HL-60 (cell line): ENCODE results near the gene SLC7A6.

ENCODE experiments used
- DNase-seq, 2 experiments: peaks; one replicate each; pipeline ENCODE4 v3.0.0-alpha.2; 2010 to 2020; ENCODE audit warnings: low read depth in 1 of 2, low spot score in 1 of 2
- H3K27ac ChIP-seq: fragments of 250-450 bp; sonication (Bioruptor Pico); replicated peaks from 2 replicates; pipeline ENCODE4 v1.5.1; 2020; ENCODE audit warnings: mild to moderate bottlenecking, moderate library complexity
- H3K27me3 ChIP-seq: fragments of 250-450 bp; sonication (Bioruptor Pico); 2 replicates; pipeline ENCODE4 v1.5.1; 2021; ENCODE audit warnings: mild to moderate bottlenecking, moderate library complexity; ENCODE audit not compliant: insufficient read depth, poor library complexity, severe bottlenecking
- H3K4me3 ChIP-seq: replicated peaks from 2 replicates; pipeline ENCODE4 v1.5.1; 2011; ENCODE audit warnings: mild to moderate bottlenecking, control low read depth, low read length; ENCODE audit not compliant: insufficient read depth
- CTCF ChIP-seq: IDR thresholded peaks from one replicate; pipeline ENCODE4 v1.5.1; 2011; ENCODE audit warnings: low read length, control low read depth, inconsistent platforms; ENCODE audit not compliant: insufficient read depth
- GABPA ChIP-seq: IDR thresholded peaks from 2 replicates; pipeline ENCODE4 v1.6.1; 2012; ENCODE audit warnings: low read depth
- POLR2AphosphoS5 ChIP-seq: IDR thresholded peaks from 2 replicates; pipeline ENCODE4 v1.6.1; 2012; ENCODE audit warnings: low read depth
- SPI1 ChIP-seq: IDR thresholded peaks from 2 replicates; pipeline ENCODE4 v1.6.1; 2012; ENCODE audit warnings: low read depth, mild to moderate bottlenecking, borderline replicate concordance
- TF ChIP-seq, protein P1 (sequence below): IDR thresholded peaks from 2 replicates; pipeline ENCODE4 v1.6.1; 2012; ENCODE audit warnings: low read depth; ENCODE audit not compliant: insufficient replicate concordance

SLC7A6 gene

GRCh38 chr16:68216240-68216639 lies 48.1 kb upstream of the SLC7A6 start:
- Histone ChIP-seq H3K27me3 (no peaks in the 10 kb centered on the region), H3K4me3 (no peak overlapping the region), H3K27ac (no peak overlapping the region)
- TF ChIP-seq, protein P1, sequence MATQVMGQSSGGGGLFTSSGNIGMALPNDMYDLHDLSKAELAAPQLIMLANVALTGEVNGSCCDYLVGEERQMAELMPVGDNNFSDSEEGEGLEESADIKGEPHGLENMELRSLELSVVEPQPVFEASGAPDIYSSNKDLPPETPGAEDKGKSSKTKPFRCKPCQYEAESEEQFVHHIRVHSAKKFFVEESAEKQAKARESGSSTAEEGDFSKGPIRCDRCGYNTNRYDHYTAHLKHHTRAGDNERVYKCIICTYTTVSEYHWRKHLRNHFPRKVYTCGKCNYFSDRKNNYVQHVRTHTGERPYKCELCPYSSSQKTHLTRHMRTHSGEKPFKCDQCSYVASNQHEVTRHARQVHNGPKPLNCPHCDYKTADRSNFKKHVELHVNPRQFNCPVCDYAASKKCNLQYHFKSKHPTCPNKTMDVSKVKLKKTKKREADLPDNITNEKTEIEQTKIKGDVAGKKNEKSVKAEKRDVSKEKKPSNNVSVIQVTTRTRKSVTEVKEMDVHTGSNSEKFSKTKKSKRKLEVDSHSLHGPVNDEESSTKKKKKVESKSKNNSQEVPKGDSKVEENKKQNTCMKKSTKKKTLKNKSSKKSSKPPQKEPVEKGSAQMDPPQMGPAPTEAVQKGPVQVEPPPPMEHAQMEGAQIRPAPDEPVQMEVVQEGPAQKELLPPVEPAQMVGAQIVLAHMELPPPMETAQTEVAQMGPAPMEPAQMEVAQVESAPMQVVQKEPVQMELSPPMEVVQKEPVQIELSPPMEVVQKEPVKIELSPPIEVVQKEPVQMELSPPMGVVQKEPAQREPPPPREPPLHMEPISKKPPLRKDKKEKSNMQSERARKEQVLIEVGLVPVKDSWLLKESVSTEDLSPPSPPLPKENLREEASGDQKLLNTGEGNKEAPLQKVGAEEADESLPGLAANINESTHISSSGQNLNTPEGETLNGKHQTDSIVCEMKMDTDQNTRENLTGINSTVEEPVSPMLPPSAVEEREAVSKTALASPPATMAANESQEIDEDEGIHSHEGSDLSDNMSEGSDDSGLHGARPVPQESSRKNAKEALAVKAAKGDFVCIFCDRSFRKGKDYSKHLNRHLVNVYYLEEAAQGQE = no peak
- TF ChIP-seq SPI1 (no peak), CTCF (no peak), GABPA (no peak), POLR2AphosphoS5 (no peak)
- DNase-seq = no peak

GRCh38 chr16:68217506-68217905 lies 46.8 kb upstream of the SLC7A6 start:
- Histone ChIP-seq H3K27me3 (no peaks in the 10 kb centered on the region), H3K27ac (no peak overlapping the region), H3K4me3 (no peak overlapping the region)
- DNase-seq = no peak
- TF ChIP-seq CTCF = no peak
- TF ChIP-seq POLR2AphosphoS5 = no peak
- no peak for TF ChIP-seq SPI1
- no peak for TF ChIP-seq GABPA
- TF ChIP-seq, protein P1 = no peak

DNA sequence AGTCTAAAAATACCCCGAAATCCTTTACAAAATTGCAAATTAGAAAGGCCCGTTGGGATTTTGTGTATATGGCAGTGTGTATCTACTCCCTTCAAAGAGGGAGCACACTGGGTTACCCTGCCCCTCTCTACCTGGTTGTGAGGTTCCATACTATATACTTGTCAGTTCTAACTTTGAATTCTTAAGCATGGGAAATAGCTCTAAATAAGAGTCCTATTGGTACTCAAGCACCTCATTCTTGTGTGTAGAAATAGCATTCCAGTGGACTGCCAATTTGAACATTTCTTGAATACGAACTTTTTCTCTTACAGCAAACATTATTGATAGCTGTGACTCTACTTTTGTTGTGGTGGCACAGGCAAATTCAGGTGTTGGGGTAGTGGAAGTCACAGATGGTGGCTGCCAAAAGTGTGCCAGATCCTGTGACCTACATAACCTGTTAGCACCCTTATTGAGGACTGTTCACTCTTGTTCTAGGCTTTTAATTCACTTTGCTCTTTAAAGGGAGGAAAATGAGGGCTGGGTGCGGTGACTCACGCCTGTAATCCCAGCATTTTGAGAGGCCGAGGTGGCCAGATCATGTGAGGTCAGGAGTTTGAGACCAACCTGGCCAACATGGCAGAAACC lies 44.5 kb upstream of the SLC7A6 start:
- H3K27me3 ChIP-seq = no peaks in the 10 kb centered on the region
- H3K27ac ChIP-seq = no peak overlapping the region
- no peak for DNase-seq
- TF ChIP-seq, protein P1 = no peak
- TF ChIP-seq SPI1 (no peak), GABPA (no peak), POLR2AphosphoS5 (no peak), CTCF (no peak)
- no peak overlapping the region for H3K4me3 ChIP-seq
